Dendritic cell treated with granulocyte-macrophage colony-stimulating factor and Interleukin-4, amounts not matched to agents 40 ng/mL and 50 ng/mL, for 4 days (primary cell): Measurements from ENCODE around the gene RPS15.
"Not testable (repeated sequence)": the region's sequence is repeated elsewhere in the genome, so short reads cannot be mapped to it uniquely, and the experiment has no call there.

Experiments used
- H3K27ac Mint-ChIP-seq: one replicate; pipeline ENCODE4 v1.8.0; 2022; ENCODE audit warnings: mild to moderate bottlenecking, mixed read lengths
- H3K27me3 Mint-ChIP-seq: one replicate; pipeline ENCODE4 v1.8.0; 2022; ENCODE audit warnings: mild to moderate bottlenecking, mixed read lengths
- H3K36me3 Mint-ChIP-seq: one replicate; pipeline ENCODE4 v1.8.0; 2022; ENCODE audit warnings: low read depth, mixed read lengths
- H3K4me1 Mint-ChIP-seq: one replicate; pipeline ENCODE4 v1.8.0; 2022; ENCODE audit warnings: low read depth, mixed read lengths
- H3K4me3 Mint-ChIP-seq: one replicate; pipeline ENCODE4 v1.8.0; 2022; ENCODE audit warnings: mild to moderate bottlenecking, moderate library complexity, mixed read lengths
- H3K9me3 Mint-ChIP-seq: one replicate; pipeline ENCODE4 v1.8.0; 2022; ENCODE audit warnings: mixed read lengths
- intact Hi-C: fragments of 100-400 bp; cut with micrococcal nuclease; formaldehyde crosslinking; loops from one replicate; pipeline ENCODE4 v1.15.0; 2022

Gene RPS15

GRCh38 chr19:1474765-1475351 lies 36.7 kb downstream of the RPS15 start:
- peaks cover 52% of the 10 kb centered on the region for H3K4me1 Mint-ChIP-seq
- peaks cover 52% of the 10 kb centered on the region for H3K27me3 Mint-ChIP-seq
- intact Hi-C loops, result loop anchor here (5.0 kb wide), 1 partner anchor 37 kb away; the partner anchor contains the start of gene ADAMTSL5
- H3K27ac Mint-ChIP-seq, result no peak overlapping the region
- peaks cover 60% of the 10 kb centered on the region for H3K36me3 Mint-ChIP-seq
- no peaks in the 10 kb centered on the region for H3K9me3 Mint-ChIP-seq
- H3K4me3 Mint-ChIP-seq, result no peak overlapping the region

- intact Hi-C loops, result no loop called here
- Mint-ChIP-seq H3K4me3 (no peak overlapping the region), H3K4me1 (peaks cover 55% of the 10 kb centered on the region), H3K27me3 (peaks cover 46% of the 10 kb centered on the region), H3K9me3 (no peaks in the 10 kb centered on the region), H3K27ac (no peak overlapping the region), H3K36me3 (peaks cover 60% of the 10 kb centered on the region)
Measured at GRCh38 chr19:1475751-1476437, 37.7 kb downstream of the RPS15 start.

GRCh38 chr19:1477056-1477455 lies 38.9 kb downstream of the RPS15 start:
- Mint-ChIP-seq H3K4me1 (peaks cover 44% of the 10 kb centered on the region), H3K27me3 (peaks cover 35% of the 10 kb centered on the region), H3K36me3 (peaks cover 60% of the 10 kb centered on the region)
- H3K4me3 Mint-ChIP-seq, H3K27ac Mint-ChIP-seq, intact Hi-C loops, H3K9me3 Mint-ChIP-seq: not testable (repeated sequence)

- intact Hi-C loops, result no loop called here
- Mint-ChIP-seq H3K36me3 (peaks cover 49% of the 10 kb centered on the region), H3K27me3 (peaks cover 15% of the 10 kb centered on the region), H3K27ac (peak within 1 kb of the TSS; percentile 99), H3K9me3 (no peaks in the 10 kb centered on the region), H3K4me3 (peak within 1 kb of the TSS; percentile 100), H3K4me1 (peaks cover 27% of the 10 kb centered on the region)
Measured at GRCh38 chr19:1478934-1479707, 40.9 kb downstream of the RPS15 start, which contains the start of gene C19orf25. Gene C19orf25, minus strand, starts transcription at chr19:1479215. Its CDS starts 312 bp downstream, at chr19:1478903.

GRCh38 chr19:1481224-1481892 lies 43.2 kb downstream of the RPS15 start:
- no peak overlapping the region for H3K27ac Mint-ChIP-seq
- intact Hi-C loops, result no loop called here
- peaks cover 27% of the 10 kb centered on the region for H3K4me1 Mint-ChIP-seq
- H3K9me3 Mint-ChIP-seq, result no peaks in the 10 kb centered on the region
- peaks cover 26% of the 10 kb centered on the region for H3K36me3 Mint-ChIP-seq
- peaks cover 3% of the 10 kb centered on the region for H3K27me3 Mint-ChIP-seq
- H3K4me3 Mint-ChIP-seq, result no peak overlapping the region

- H3K27ac Mint-ChIP-seq, result no peak overlapping the region
- peaks cover 3% of the 10 kb centered on the region for H3K27me3 Mint-ChIP-seq
- H3K9me3 Mint-ChIP-seq, result no peaks in the 10 kb centered on the region
- peaks cover 21% of the 10 kb centered on the region for H3K36me3 Mint-ChIP-seq
- no peak overlapping the region for H3K4me3 Mint-ChIP-seq
- intact Hi-C loops, result no loop called here
- H3K4me1 Mint-ChIP-seq, result peaks cover 26% of the 10 kb centered on the region
Measured at GRCh38 chr19:1481893-1482360, 43.7 kb downstream of the RPS15 start.

GRCh38 chr19:1482361-1483130 lies 44.4 kb downstream of the RPS15 start:
- Mint-ChIP-seq H3K4me1 (peaks cover 20% of the 10 kb centered on the region), H3K27me3 (peaks cover 3% of the 10 kb centered on the region), H3K36me3 (peaks cover 15% of the 10 kb centered on the region), H3K27ac (no peak overlapping the region), H3K4me3 (no peak overlapping the region), H3K9me3 (no peaks in the 10 kb centered on the region)
- intact Hi-C loops, result no loop called here

- Mint-ChIP-seq H3K4me3 (no peak overlapping the region), H3K4me1 (peaks cover 23% of the 10 kb centered on the region), H3K27ac (no peak overlapping the region), H3K27me3 (peaks cover 3% of the 10 kb centered on the region), H3K9me3 (no peaks in the 10 kb centered on the region), H3K36me3 (peaks cover 8% of the 10 kb centered on the region)
- intact Hi-C loops, result no loop called here
Measured at GRCh38 chr19:1483131-1483978, 45.2 kb downstream of the RPS15 start.

GRCh38 chr19:1483979-1484428 lies 45.8 kb downstream of the RPS15 start:
- Mint-ChIP-seq H3K4me1 (peaks cover 26% of the 10 kb centered on the region), H3K9me3 (no peaks in the 10 kb centered on the region), H3K36me3 (peaks cover 5% of the 10 kb centered on the region), H3K4me3 (no peak overlapping the region), H3K27ac (no peak overlapping the region), H3K27me3 (peaks cover 4% of the 10 kb centered on the region)
- intact Hi-C loops, result no loop called here

GRCh38 chr19:1486720-1487575 lies 48.8 kb downstream of the RPS15 start:
- H3K4me3 Mint-ChIP-seq, result no peak overlapping the region
- no peak overlapping the region for H3K27ac Mint-ChIP-seq
- H3K36me3 Mint-ChIP-seq, result no peaks in the 10 kb centered on the region
- H3K27me3 Mint-ChIP-seq, result peaks cover 11% of the 10 kb centered on the region
- no peaks in the 10 kb centered on the region for H3K9me3 Mint-ChIP-seq
- intact Hi-C loops, result no loop called here
- H3K4me1 Mint-ChIP-seq, result peaks cover 22% of the 10 kb centered on the region

- H3K4me1 Mint-ChIP-seq, result peaks cover 28% of the 10 kb centered on the region
- intact Hi-C loops, result no loop called here
- H3K9me3 Mint-ChIP-seq, result no peaks in the 10 kb centered on the region
- no peak overlapping the region for H3K4me3 Mint-ChIP-seq
- H3K27me3 Mint-ChIP-seq, result peaks cover 18% of the 10 kb centered on the region
- H3K27ac Mint-ChIP-seq, result no peak overlapping the region
- no peaks in the 10 kb centered on the region for H3K36me3 Mint-ChIP-seq
Measured at GRCh38 chr19:1487576-1488281, 49.5 kb downstream of the RPS15 start.
